GM21360 (cell line): ENCODE measurements around the gene OR13J1.

Experiments
- ATAC-seq: cut with Tn5 transposase; IDR thresholded peaks from one replicate; pipeline ENCODE4 v1.9.1; 2021; ENCODE audit warnings: mild to moderate bottlenecking, moderate library complexity; ENCODE audit not compliant: unreplicated experiment

The OR13J1 gene

GRCh38 chr9:35835216-35835632 lies 35.0 kb downstream of the OR13J1 start:
- no peak for ATAC-seq

- no peak for ATAC-seq
These were observed 35.7 kb downstream of the OR13J1 start for GRCh38 chr9:35834260-35835215.

GRCh38 chr9:35832814-35833213 lies 37.4 kb downstream of the OR13J1 start:
- ATAC-seq, result no peak

- no peak for ATAC-seq
These were observed 39.2 kb downstream of the OR13J1 start for GRCh38 chr9:35831040-35831439.

GRCh38 chr9:35829764-35830096 lies 40.5 kb downstream of the OR13J1 start:
- ATAC-seq, result no peak

GRCh38 chr9:35829084-35829763 lies 41.0 kb downstream of the OR13J1 start, which contains the start of gene TMEM8B:
TMEM8B (plus strand) TSS chr9:35829228; CDS start chr9:35829448, 220 bp downstream.
- peak; percentile 62 for ATAC-seq

GRCh38 chr9:35828716-35829083 lies 41.5 kb downstream of the OR13J1 start, which contains the start of gene FAM221B:
FAM221B (minus strand) TSS chr9:35828732; CDS start chr9:35826161, 2,571 bp downstream.
- no peak for ATAC-seq

- no peak for ATAC-seq
These were observed 42.7 kb downstream of the OR13J1 start for GRCh38 chr9:35827486-35827885.

- ATAC-seq, result no peak
These were observed 44.0 kb downstream of the OR13J1 start for GRCh38 chr9:35826071-35826701.

- ATAC-seq, result no peak
These were observed 47.3 kb downstream of the OR13J1 start for GRCh38 chr9:35822926-35823325.

- no peak for ATAC-seq
These were observed 50.1 kb downstream of the OR13J1 start for GRCh38 chr9:35820076-35820475.
